ENCODE results near the gene KCNG3. TPM values are rescaled to one million over a fixed set of nuclear protein-coding genes. Genes with fewer than 3 reads are reported as not detected.

The KCNG3 gene
- total RNA-seq, 1 donor from 2014 or later = 0.12 TPM

GRCh38 chr2:42458396-42458795 lies 35.4 kb downstream of the KCNG3 start:
- Mint-ChIP-seq H3K27ac (no peak overlapping the region), H3K27me3 (peaks cover 3% of the 10 kb centered on the region), H3K4me1 (no peaks in the 10 kb centered on the region), H3K9me3 (no peaks in the 10 kb centered on the region), H3K4me3 (no peak overlapping the region), H3K36me3 (ENCODE audit: low read depth) (no peaks in the 10 kb centered on the region)
- intact Hi-C loops (cut with micrococcal nuclease) = no loop called here
- no peak for DNase-seq

GRCh38 chr2:42457011-42457410 lies 36.8 kb downstream of the KCNG3 start:
- Mint-ChIP-seq H3K9me3 (no peaks in the 10 kb centered on the region), H3K27me3 (peaks cover 2% of the 10 kb centered on the region), H3K4me3 (no peak overlapping the region), H3K4me1 (no peaks in the 10 kb centered on the region), H3K27ac (no peak overlapping the region), H3K36me3 (ENCODE audit: low read depth) (no peaks in the 10 kb centered on the region)
- intact Hi-C loops (cut with micrococcal nuclease) = no loop called here
- DNase-seq = no peak

DNA sequence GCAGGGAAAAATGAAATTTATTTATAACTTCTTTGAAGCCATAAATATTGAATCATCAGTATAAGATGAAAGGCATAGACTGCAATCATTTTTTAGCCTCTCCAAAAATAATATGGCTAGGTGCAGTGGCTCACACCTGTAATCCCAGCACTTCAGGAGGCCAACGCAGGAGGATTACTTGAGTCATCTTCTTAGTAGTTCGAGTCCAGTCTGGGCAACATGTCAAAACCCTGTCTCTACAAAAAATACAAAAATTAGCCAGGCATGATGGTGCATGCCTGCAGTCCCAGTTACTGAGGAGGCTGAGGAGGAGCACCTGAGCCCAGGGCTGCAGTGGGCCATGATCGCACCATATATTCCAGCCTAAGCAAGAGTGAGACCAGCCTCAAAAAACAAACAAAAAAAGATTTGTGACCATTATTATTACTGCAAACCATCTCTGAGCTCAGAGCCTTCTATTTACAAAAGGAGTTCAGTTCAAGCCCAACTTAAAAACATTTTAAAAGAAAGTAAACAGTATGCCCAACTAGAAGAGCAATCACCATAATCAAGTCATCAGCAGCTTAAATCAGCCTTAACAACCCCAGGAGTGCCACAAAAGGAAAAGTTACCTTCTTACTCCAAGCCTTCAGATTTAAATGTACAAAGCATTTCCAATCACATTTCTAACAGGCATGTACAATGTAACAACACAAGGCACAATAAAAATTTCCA lies 37.5 kb downstream of the KCNG3 start:
- intact Hi-C loops (cut with micrococcal nuclease) = no loop called here
- no peak overlapping the region for H3K4me3 Mint-ChIP-seq
- no peak for DNase-seq
- no peak overlapping the region for H3K27ac Mint-ChIP-seq
- H3K9me3 Mint-ChIP-seq = no peaks in the 10 kb centered on the region
- no peaks in the 10 kb centered on the region for H3K36me3 Mint-ChIP-seq (ENCODE audit: low read depth)
- H3K4me1 Mint-ChIP-seq = no peaks in the 10 kb centered on the region
- H3K27me3 Mint-ChIP-seq = peaks cover 2% of the 10 kb centered on the region

DNA sequence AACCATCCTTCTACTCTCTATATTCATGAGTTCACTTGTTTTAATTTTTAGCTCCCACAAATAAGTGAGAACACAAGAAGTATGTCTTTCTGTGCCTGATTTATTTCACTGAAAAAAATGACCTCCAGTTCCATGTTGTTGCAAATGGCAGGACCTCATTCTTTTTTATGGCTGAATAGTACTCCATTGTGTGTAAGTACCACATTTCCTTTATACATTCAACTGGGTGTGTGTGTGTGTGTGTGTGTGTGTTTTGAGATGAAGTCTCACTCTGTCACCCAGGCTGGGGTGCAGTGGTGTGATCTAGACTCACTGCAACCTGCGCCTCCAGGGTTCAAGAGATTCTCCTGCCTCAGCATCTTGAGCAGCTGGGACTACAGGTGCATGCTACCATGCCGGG lies 41.2 kb downstream of the KCNG3 start:
- Mint-ChIP-seq H3K4me1 (no peaks in the 10 kb centered on the region), H3K4me3 (no peak overlapping the region), H3K9me3 (no peaks in the 10 kb centered on the region), H3K27me3 (peaks cover 4% of the 10 kb centered on the region), H3K36me3 (ENCODE audit: low read depth) (no peaks in the 10 kb centered on the region), H3K27ac (no peak overlapping the region)
- intact Hi-C loops (cut with micrococcal nuclease) = no loop called here
- DNase-seq = no peak

DNA sequence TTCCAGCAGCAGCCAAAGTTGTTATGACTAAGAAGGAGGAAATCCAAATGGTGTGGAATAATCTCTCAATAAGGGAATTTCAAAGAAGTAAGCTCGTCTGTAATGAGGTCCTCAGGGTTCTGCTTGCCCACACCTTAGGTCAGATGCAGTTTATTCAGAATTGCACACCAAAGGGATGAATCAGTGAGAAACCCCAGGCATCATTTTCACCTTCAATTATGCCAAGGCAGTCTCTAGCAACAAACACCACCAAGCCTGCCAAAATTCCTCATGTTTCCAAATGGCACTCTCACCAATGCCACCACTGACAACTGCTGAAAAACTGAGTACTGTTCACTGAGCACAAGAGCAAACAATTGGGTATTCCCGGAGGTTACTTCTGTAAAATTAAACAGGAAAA lies 43.6 kb downstream of the KCNG3 start:
- Mint-ChIP-seq H3K36me3 (ENCODE audit: low read depth) (no peaks in the 10 kb centered on the region), H3K27me3 (peaks cover 4% of the 10 kb centered on the region), H3K4me1 (no peaks in the 10 kb centered on the region), H3K4me3 (no peak overlapping the region), H3K9me3 (no peaks in the 10 kb centered on the region), H3K27ac (no peak overlapping the region)
- intact Hi-C loops (cut with micrococcal nuclease) = no loop called here
- DNase-seq = no peak

DNA sequence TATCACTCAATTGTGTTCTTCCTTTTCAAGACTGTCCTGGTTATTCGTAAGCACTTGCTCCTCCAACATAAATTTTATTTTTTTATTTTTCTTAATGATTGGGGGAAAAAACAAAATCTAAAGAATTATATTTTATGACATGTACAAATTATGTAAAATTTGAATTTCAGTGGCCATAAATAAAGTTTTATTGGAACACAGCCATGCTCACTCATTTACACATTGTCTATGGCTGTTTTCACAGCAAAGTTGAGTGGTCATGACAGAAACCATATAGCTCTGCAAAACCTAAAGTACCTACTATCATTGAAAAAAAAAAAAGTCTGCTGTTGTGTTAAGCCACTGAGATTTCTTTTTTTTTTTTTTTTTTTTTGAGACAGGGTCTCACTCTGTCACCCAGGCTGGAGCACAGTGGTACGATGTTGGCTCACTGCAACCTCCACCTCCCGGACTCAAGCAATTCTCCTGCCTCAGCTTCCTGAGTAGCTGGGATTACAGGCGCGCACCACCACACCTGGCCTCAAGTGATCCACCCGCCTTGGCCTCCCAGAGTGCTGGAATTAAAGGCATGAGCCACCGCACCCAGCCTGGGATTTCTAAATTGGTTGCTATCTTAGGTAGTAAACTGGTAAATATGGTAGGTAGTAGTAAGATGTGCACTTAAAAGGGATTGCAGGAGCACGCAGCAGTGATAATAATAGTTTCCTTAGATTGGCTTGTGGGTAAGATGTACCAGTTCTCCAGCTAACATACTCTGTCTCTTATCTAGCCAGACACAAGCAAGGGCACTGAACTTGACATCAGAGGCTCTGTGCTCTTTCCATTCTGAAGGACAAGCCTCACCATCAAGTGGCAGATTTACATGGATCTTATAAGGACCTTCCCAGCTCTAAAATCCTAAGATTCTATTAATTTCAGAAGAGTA lies 44.4 kb downstream of the KCNG3 start:
- no peak for DNase-seq
- Mint-ChIP-seq H3K4me1 (no peaks in the 10 kb centered on the region), H3K27ac (no peak overlapping the region), H3K27me3 (peaks cover 4% of the 10 kb centered on the region), H3K9me3 (no peaks in the 10 kb centered on the region), H3K36me3 (ENCODE audit: low read depth) (no peaks in the 10 kb centered on the region), H3K4me3 (no peak overlapping the region)
- intact Hi-C loops (cut with micrococcal nuclease) = no loop called here

- peaks cover 8% of the 10 kb centered on the region for H3K27me3 Mint-ChIP-seq
- no peak overlapping the region for H3K27ac Mint-ChIP-seq
- H3K36me3 Mint-ChIP-seq (ENCODE audit: low read depth) = no peaks in the 10 kb centered on the region
- no peak overlapping the region for H3K4me3 Mint-ChIP-seq
- intact Hi-C loops (cut with micrococcal nuclease) = no loop called here
- H3K4me1 Mint-ChIP-seq = no peaks in the 10 kb centered on the region
- DNase-seq = no peak
- no peaks in the 10 kb centered on the region for H3K9me3 Mint-ChIP-seq
Observed at GRCh38 chr2:42448163-42448562, 45.6 kb downstream of the KCNG3 start.

DNA sequence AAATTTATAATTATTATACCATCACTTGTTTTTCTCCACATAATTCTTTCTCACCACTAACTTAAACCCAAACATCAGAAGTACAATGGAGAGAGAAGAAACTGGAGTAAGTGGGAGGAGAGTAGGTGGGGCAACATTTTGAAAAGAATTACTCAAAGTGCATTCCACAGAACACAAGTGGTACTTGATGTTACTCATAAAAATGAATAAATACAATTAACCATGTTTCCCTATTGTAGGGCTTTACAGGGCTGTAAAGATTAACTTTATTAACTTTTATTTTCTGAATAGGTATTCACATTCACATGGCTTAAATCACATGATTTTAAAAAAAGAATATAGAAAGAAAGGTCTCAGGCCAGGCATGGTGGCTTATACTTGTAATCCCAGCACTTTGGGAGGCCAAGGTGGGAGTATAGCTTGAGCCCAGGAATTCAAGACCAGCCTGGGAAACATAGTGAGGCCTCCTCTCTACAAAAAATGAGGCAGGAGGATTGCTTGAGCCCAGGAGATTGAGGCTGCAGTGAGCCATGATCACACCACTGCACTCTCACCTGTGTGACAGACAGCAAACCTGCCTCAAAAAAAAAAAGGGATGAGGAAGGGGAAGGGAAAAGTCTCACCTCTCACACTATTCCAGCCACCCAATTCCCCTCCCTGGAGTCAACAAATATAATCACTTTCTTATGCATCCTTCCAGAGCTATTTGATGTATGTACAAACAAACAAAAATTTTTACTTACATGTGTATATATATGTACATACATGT lies 47.1 kb downstream of the KCNG3 start:
- Mint-ChIP-seq H3K36me3 (ENCODE audit: low read depth) (no peaks in the 10 kb centered on the region), H3K9me3 (no peaks in the 10 kb centered on the region), H3K27ac (no peak overlapping the region), H3K27me3 (peaks cover 8% of the 10 kb centered on the region), H3K4me1 (no peaks in the 10 kb centered on the region), H3K4me3 (no peak overlapping the region)
- no peak for DNase-seq
- intact Hi-C loops (cut with micrococcal nuclease) = no loop called here

DNA sequence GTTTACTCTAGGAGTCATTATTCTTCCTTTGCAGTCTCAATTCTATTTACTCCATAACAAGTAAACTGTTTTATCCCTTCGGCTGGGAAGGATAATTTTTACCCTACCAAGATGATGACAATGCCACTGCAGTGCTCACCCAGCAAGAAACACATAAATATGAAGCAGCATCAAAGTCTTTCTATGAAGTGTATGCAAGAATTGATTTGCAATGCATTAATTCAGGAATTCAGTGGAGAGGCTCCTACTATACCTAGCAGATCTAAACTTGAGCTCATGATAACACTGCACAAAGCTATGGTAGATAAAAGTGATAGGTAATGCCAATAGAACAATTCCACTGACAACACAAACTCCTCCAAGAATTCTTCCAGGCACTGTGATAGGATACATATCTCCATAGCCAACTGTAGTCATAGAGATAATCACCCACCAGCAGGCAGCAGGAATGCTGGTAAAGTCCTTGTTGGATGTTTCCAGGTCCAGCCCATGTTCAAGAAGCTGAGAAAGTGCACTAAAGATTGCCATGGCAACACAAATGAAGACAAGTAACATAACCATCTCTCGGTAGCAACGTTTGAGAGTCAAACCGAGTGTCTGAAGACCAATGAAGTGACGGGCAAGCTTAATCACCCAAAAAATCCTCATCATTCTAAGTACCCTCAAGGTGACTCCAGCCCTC lies 49.9 kb downstream of the KCNG3 start:
- Mint-ChIP-seq H3K4me3 (no peak overlapping the region), H3K36me3 (ENCODE audit: low read depth) (no peaks in the 10 kb centered on the region), H3K27ac (no peak overlapping the region), H3K4me1 (no peaks in the 10 kb centered on the region), H3K9me3 (no peaks in the 10 kb centered on the region), H3K27me3 (peaks cover 14% of the 10 kb centered on the region)
- no peak for DNase-seq
- intact Hi-C loops (cut with micrococcal nuclease) = no loop called here

GRCh38 chr2:42442774-42443173 lies 51.0 kb downstream of the KCNG3 start:
- Mint-ChIP-seq H3K27me3 (peaks cover 16% of the 10 kb centered on the region), H3K9me3 (no peaks in the 10 kb centered on the region), H3K36me3 (ENCODE audit: low read depth) (no peaks in the 10 kb centered on the region), H3K4me3 (no peak overlapping the region), H3K4me1 (no peaks in the 10 kb centered on the region), H3K27ac (no peak overlapping the region)
- intact Hi-C loops (cut with micrococcal nuclease) = no loop called here
- no peak for DNase-seq

GRCh38 chr2:42438685-42439084 lies 55.1 kb downstream of the KCNG3 start:
- DNase-seq = no peak
- H3K4me1 Mint-ChIP-seq = no peaks in the 10 kb centered on the region
- H3K9me3 Mint-ChIP-seq = no peaks in the 10 kb centered on the region
- H3K36me3 Mint-ChIP-seq (ENCODE audit: low read depth) = no peaks in the 10 kb centered on the region
- no peak overlapping the region for H3K27ac Mint-ChIP-seq
- intact Hi-C loops (cut with micrococcal nuclease) = no loop called here
- H3K27me3 Mint-ChIP-seq = peaks cover 23% of the 10 kb centered on the region
- no peak overlapping the region for H3K4me3 Mint-ChIP-seq

DNA sequence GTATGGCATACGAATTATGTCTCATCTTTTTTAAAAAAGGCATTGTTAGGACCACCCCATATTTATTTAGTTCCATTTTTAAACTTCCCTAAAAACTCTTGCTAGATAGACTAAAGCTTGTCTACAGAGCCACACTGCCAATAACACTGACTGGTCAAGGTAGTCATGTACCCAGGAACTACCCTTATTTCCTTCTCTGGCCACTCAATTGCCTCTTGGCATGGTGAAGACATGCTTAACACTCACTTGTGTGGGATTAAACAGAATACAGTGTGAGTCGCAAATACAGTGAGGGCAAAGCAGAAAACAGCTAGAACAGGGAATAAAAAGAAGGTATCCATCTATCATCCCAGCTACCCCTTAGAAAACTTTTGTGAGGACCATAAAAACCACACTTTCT lies 57.4 kb downstream of the KCNG3 start:
- H3K36me3 Mint-ChIP-seq (ENCODE audit: low read depth) = no peaks in the 10 kb centered on the region
- DNase-seq = no peak
- H3K27ac Mint-ChIP-seq = no peak overlapping the region
- H3K4me3 Mint-ChIP-seq = no peak overlapping the region
- no peaks in the 10 kb centered on the region for H3K9me3 Mint-ChIP-seq
- no peaks in the 10 kb centered on the region for H3K4me1 Mint-ChIP-seq
- peaks cover 26% of the 10 kb centered on the region for H3K27me3 Mint-ChIP-seq
- intact Hi-C loops (cut with micrococcal nuclease) = no loop called here

- intact Hi-C loops (cut with micrococcal nuclease) = no loop called here
- H3K27me3 Mint-ChIP-seq = peaks cover 23% of the 10 kb centered on the region
- H3K36me3 Mint-ChIP-seq (ENCODE audit: low read depth) = no peaks in the 10 kb centered on the region
- no peak for DNase-seq
- no peak overlapping the region for H3K4me3 Mint-ChIP-seq
- H3K9me3 Mint-ChIP-seq = no peaks in the 10 kb centered on the region
- H3K27ac Mint-ChIP-seq = no peak overlapping the region
- no peaks in the 10 kb centered on the region for H3K4me1 Mint-ChIP-seq
Observed at GRCh38 chr2:42435628-42436027, 58.2 kb downstream of the KCNG3 start.

All from activated CD4-positive, alpha-beta T cell treated with anti-CD3 and anti-CD28 coated beads, Interleukin-2, amount 10 ng/mL, durations not matched to agents 24 days and 14 days (primary cell).